Measurements from ENCODE around the gene RPTOR.
"Not testable (repeated sequence)": the region's sequence is repeated elsewhere in the genome, so short reads cannot be mapped to it uniquely, and the experiment has no call there.

The RPTOR gene

DNA sequence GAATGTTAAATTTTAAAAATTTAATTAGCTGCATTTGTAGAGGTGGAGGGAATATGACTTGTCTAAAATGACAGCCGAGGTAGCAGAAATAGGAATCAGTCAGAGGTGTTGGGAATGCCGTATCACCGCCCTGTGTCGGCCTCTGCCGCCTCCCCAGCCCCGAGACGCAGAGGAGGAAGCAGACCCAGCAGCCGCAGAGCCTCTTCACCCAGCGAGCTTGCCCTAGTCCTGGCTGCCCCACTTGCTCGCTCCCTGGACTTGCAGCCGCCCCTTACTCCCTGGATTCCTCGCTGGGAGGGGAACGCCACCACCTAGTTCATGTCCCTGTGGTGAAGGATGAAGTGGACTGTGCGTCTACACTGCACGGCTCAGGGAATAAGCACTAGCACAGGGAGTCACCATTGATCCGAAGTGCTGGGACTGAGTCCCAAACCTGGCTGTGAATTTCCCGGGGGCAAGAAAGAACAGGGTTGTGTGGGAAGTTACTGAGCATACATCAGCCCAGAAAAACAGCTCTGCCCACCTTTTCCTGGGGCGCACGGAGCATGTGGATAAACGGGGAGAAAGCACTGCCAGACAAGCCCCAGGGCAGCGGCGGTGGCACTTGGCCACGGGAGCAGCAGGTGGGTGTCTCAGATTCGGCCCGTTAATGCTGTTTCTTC, 76.8 kb downstream of the RPTOR start:
- Histone ChIP-seq H3K9ac (no peak overlapping the region), H3K9me3 (ENCODE audit: control insufficient read depth, low read length) (no peaks in the 10 kb centered on the region), H3K4me3 (ENCODE audit: low read depth, low read length) (no peak overlapping the region), H3K36me3 (ENCODE audit: control insufficient read depth, insufficient read depth, low read length) (no peaks in the 10 kb centered on the region), H3K27me3 (ENCODE audit: control insufficient read depth, insufficient read depth, low read length) (no peaks in the 10 kb centered on the region), H3K4me1 (no peaks in the 10 kb centered on the region), H2AFZ (no peak overlapping the region), H3K4me2 (ENCODE audit: low read length) (no peak overlapping the region), H3K79me2 (peaks cover 32% of the 10 kb centered on the region), H3K27ac (no peak overlapping the region)
- TF ChIP-seq, protein P1, sequence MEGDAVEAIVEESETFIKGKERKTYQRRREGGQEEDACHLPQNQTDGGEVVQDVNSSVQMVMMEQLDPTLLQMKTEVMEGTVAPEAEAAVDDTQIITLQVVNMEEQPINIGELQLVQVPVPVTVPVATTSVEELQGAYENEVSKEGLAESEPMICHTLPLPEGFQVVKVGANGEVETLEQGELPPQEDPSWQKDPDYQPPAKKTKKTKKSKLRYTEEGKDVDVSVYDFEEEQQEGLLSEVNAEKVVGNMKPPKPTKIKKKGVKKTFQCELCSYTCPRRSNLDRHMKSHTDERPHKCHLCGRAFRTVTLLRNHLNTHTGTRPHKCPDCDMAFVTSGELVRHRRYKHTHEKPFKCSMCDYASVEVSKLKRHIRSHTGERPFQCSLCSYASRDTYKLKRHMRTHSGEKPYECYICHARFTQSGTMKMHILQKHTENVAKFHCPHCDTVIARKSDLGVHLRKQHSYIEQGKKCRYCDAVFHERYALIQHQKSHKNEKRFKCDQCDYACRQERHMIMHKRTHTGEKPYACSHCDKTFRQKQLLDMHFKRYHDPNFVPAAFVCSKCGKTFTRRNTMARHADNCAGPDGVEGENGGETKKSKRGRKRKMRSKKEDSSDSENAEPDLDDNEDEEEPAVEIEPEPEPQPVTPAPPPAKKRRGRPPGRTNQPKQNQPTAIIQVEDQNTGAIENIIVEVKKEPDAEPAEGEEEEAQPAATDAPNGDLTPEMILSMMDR (IDR thresholded peaks at IDR 0.05) = no peak

DNA sequence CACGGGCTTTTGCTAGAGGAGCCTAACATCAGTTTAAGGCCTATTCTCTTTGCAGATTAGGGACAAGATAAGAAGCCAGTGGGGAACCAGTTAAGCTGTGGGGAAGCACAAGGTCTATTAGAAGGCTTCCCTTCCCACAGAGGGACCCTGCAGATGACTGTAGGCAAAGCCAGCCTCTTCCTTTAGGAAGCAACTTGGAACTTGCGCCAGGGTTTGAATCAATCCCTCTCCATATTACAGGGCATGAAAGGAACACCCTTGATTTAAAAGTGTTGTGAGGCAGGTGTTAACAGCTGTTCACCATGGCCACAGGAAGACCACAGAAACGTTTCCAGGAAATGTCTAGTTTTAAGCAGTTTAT, 77.3 kb downstream of the RPTOR start:
- no peak overlapping the region for H3K27ac ChIP-seq
- no peaks in the 10 kb centered on the region for H3K27me3 ChIP-seq (ENCODE audit: control insufficient read depth, insufficient read depth, low read length)
- H3K36me3 ChIP-seq (ENCODE audit: control insufficient read depth, insufficient read depth, low read length) = no peaks in the 10 kb centered on the region
- H3K9me3 ChIP-seq (ENCODE audit: control insufficient read depth, low read length) = no peaks in the 10 kb centered on the region
- H3K4me2 ChIP-seq (ENCODE audit: low read length) = no peak overlapping the region
- TF ChIP-seq, protein P1 (IDR thresholded peaks at IDR 0.05) = no peak
- H3K4me1 ChIP-seq = no peaks in the 10 kb centered on the region
- no peak overlapping the region for H2AFZ ChIP-seq
- peaks cover 26% of the 10 kb centered on the region for H3K79me2 ChIP-seq
- no peak overlapping the region for H3K4me3 ChIP-seq (ENCODE audit: low read depth, low read length)
- no peak overlapping the region for H3K9ac ChIP-seq

DNA sequence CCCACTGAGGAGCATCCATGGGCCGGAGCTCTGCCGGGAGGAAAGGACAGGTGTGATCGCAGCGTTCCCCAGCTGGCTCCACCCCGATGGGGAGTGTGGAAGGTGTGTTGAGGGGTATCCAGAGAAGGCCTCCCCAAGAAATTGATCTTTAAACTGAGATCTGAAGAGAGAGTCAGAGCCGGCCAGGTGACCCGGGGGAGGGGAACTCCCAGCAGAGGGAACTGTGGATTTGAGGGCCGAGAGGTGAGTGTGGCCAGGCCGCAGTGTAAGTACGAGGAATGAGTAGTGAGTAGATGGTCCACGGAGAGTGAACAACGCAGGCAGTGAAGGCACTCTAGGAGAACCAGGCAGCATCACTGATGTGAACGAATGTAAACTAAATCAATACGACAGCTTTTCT, 80.2 kb downstream of the RPTOR start:
- H3K4me3 ChIP-seq (ENCODE audit: low read depth, low read length) = no peak overlapping the region
- H3K27ac ChIP-seq = no peak overlapping the region
- no peak overlapping the region for H3K4me2 ChIP-seq (ENCODE audit: low read length)
- no peak overlapping the region for H3K9ac ChIP-seq
- H3K4me1 ChIP-seq = no peaks in the 10 kb centered on the region
- H3K79me2 ChIP-seq = peaks cover 27% of the 10 kb centered on the region
- no peaks in the 10 kb centered on the region for H3K27me3 ChIP-seq (ENCODE audit: control insufficient read depth, insufficient read depth, low read length)
- H2AFZ ChIP-seq = no peak overlapping the region
- H3K9me3 ChIP-seq (ENCODE audit: control insufficient read depth, low read length) = no peaks in the 10 kb centered on the region
- H3K36me3 ChIP-seq (ENCODE audit: control insufficient read depth, insufficient read depth, low read length) = no peaks in the 10 kb centered on the region
- TF ChIP-seq, protein P1 (IDR thresholded peaks at IDR 0.05) = no peak

DNA sequence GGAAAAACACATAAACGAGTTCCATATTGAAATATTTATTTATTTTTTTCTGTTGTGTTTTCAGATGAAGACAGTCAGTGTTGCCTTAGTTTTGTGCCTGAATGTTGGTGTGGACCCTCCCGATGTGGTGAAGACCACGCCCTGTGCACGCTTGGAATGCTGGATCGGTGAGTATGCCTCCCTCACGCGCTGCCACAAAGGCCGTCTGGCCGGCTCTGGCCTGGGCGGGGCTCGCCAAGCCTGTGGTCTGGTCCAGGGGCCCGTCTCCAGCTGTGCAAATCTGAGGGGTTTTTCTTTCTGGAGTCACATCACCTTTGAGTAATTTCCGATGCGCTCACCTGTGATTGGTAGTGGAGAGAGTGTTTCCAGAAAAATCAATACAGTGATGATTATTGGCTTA, 81.0 kb downstream of the RPTOR start:
- Histone ChIP-seq H2AFZ (no peak overlapping the region), H3K4me1 (no peaks in the 10 kb centered on the region), H3K9ac (no peak overlapping the region), H3K79me2 (peaks cover 23% of the 10 kb centered on the region), H3K36me3 (ENCODE audit: control insufficient read depth, insufficient read depth, low read length) (no peaks in the 10 kb centered on the region), H3K9me3 (ENCODE audit: control insufficient read depth, low read length) (no peaks in the 10 kb centered on the region), H3K27me3 (ENCODE audit: control insufficient read depth, insufficient read depth, low read length) (no peaks in the 10 kb centered on the region), H3K4me2 (ENCODE audit: low read length) (no peak overlapping the region), H3K4me3 (ENCODE audit: low read depth, low read length) (no peak overlapping the region), H3K27ac (no peak overlapping the region)
- TF ChIP-seq, protein P1 (IDR thresholded peaks at IDR 0.05) = no peak

DNA sequence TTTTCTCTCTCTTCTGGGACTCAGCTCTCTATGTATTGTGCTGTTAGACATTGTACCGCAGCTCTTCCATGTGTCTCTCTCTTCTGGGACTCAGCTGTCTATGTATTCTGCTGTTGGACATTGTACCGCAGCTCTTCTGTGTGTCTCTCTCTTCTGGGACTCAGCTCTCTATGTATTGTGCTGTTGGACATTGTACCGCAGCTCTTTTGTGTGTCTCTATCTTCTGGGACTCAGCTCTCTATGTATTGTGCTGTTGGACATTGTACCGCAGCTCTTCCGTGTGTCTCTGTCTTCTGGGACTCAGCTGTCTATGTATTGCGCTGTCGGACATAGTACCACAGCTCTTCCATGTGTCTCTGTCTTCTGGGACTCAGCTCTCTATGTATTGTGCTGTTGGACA, 84.2 kb downstream of the RPTOR start:
- H3K27me3 ChIP-seq (ENCODE audit: control insufficient read depth, insufficient read depth, low read length); H3K9me3 ChIP-seq (ENCODE audit: control insufficient read depth, low read length); H3K4me2 ChIP-seq (ENCODE audit: low read length); H3K36me3 ChIP-seq (ENCODE audit: control insufficient read depth, insufficient read depth, low read length); H3K4me3 ChIP-seq (ENCODE audit: low read depth, low read length); H3K27ac ChIP-seq; H3K9ac ChIP-seq; H2AFZ ChIP-seq; H3K4me1 ChIP-seq: not testable (repeated sequence)
- peaks cover 18% of the 10 kb centered on the region for H3K79me2 ChIP-seq

All from parathyroid adenoma (tissue), 2 donors.